ENCODE measurements around the gene ALDH16A1.

GRCh38 chr19:49408816-49409440, 44.1 kb upstream of the ALDH16A1 start:
- TF ChIP-seq CTCF (conservative IDR thresholded peaks at IDR 0.05; ENCODE audit: low read depth, low read length) (no peak), RAD21 (IDR thresholded peaks at IDR 0.05; ENCODE audit: low read length) (no peak), MXI1 (IDR thresholded peaks at IDR 0.05; ENCODE audit: borderline replicate concordance, low read depth, low read length) (no peak), POLR2A (IDR thresholded peaks at IDR 0.05; ENCODE audit: low read depth, low read length) (no peak), USF2 (IDR thresholded peaks at IDR 0.05; ENCODE audit: low read depth, low read length) (no peak), RFX5 (IDR thresholded peaks at IDR 0.05; ENCODE audit: low read depth, low read length) (no peak), FOS (IDR thresholded peaks at IDR 0.05; ENCODE audit: low read depth, low read length) (no peak), MAFK (IDR thresholded peaks at IDR 0.05; ENCODE audit: low read depth, low read length) (no peak), RCOR1 (IDR thresholded peaks at IDR 0.05; ENCODE audit: insufficient replicate concordance, low read length) (no peak), ELK1 (IDR thresholded peaks at IDR 0.05; ENCODE audit: borderline replicate concordance, low read depth, low read length) (no peak), MAZ (IDR thresholded peaks at IDR 0.05; ENCODE audit: borderline replicate concordance, low read depth, low read length) (no peak), SMC3 (IDR thresholded peaks at IDR 0.05; ENCODE audit: low read depth, low read length) (no peak), CHD1 (IDR thresholded peaks at IDR 0.05; ENCODE audit: low read depth, low read length) (no peak), NFE2L2 (IDR thresholded peaks at IDR 0.05; ENCODE audit: low read depth, low read length) (no peak)

Measured in IMR-90 (cell line).